ENCODE data around the gene ZC3H8.
"Not testable (repeated sequence)": the region's sequence is repeated elsewhere in the genome, so short reads cannot be mapped to it uniquely, and the experiment has no call there.

ZC3H8 gene

GRCh38 chr2:112220831-112221230 is 34.0 kb downstream of the ZC3H8 start:
- TF ChIP-seq, protein P1, sequence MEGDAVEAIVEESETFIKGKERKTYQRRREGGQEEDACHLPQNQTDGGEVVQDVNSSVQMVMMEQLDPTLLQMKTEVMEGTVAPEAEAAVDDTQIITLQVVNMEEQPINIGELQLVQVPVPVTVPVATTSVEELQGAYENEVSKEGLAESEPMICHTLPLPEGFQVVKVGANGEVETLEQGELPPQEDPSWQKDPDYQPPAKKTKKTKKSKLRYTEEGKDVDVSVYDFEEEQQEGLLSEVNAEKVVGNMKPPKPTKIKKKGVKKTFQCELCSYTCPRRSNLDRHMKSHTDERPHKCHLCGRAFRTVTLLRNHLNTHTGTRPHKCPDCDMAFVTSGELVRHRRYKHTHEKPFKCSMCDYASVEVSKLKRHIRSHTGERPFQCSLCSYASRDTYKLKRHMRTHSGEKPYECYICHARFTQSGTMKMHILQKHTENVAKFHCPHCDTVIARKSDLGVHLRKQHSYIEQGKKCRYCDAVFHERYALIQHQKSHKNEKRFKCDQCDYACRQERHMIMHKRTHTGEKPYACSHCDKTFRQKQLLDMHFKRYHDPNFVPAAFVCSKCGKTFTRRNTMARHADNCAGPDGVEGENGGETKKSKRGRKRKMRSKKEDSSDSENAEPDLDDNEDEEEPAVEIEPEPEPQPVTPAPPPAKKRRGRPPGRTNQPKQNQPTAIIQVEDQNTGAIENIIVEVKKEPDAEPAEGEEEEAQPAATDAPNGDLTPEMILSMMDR (IDR thresholded peaks at IDR 0.05; ENCODE audit: low read depth, low read length, missing control alignments), result no peak
- no peak for DNase-seq (ENCODE audit: extremely low read depth, low read depth)
- H3K4me3 ChIP-seq (replicated peaks; ENCODE audit: low read depth, low read length), result no peak overlapping the region

DNA sequence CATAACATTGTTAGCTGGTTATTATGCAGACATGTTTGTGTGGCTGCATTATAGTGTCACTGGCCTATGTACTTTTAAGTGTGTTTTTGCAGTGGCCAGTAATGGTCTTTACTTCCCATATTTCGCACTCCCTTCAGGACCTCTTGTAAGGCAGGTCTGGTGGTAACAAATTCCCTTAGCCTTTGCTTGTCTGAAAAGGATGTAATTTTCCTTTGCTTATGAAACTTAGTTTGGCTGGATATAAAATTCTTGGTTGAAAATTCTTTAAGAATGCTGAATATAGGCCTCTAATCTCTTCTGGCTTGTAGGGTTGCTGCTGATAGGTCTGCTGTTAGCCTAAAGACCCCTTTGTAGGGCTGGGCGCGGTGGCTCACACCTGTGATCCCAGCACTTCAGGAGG is 34.7 kb downstream of the ZC3H8 start:
- DNase-seq (ENCODE audit: extremely low read depth, low read depth), result no peak
- TF ChIP-seq, protein P1 (IDR thresholded peaks at IDR 0.05; ENCODE audit: low read depth, low read length, missing control alignments), result no peak
- H3K4me3 ChIP-seq (replicated peaks; ENCODE audit: low read depth, low read length), result no peak overlapping the region

DNA sequence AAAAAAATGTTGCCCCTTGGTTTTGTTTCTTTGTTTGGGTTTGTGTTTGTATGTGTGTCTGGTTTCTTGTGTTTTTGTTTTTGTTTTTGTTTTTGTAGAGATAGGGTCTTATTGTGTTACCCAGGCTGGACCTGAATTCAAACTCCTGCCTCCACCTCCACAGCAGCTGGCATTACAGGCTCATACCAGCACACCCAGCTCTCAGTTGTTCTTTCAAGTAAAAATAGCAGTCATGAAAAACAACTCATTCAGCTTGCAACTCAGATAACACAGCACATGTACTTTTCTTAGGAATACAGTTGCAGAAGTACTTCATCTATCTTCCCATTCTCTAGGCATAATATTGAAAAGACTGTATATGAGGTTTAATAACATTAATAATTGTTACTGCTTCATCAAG is 37.0 kb downstream of the ZC3H8 start:
- no peak for DNase-seq (ENCODE audit: extremely low read depth, low read depth)
- H3K4me3 ChIP-seq (replicated peaks; ENCODE audit: low read depth, low read length), result no peak overlapping the region
- TF ChIP-seq, protein P1 (IDR thresholded peaks at IDR 0.05; ENCODE audit: low read depth, low read length, missing control alignments), result no peak

DNA sequence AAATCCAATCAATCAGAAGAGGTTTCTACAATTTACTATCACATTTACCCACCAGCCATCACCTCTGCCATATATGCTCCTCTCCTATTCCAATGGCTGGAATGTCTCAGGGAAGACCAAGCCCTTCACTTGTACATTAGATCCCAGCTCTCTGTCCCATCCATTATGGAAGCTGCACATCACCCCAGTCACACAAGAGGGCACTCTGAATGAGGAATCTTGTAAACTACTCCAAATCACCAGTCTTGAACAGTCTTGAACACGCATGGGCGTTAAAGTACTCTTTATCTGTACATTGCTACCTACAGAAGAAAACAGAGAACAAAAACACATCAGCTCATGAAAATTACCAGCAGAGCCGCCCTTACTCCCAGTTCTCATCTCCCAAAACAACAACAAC is 38.7 kb downstream of the ZC3H8 start:
- no peak overlapping the region for H3K4me3 ChIP-seq (replicated peaks; ENCODE audit: low read depth, low read length)
- TF ChIP-seq, protein P1 (IDR thresholded peaks at IDR 0.05; ENCODE audit: low read depth, low read length, missing control alignments), result peak; percentile 27
- no peak for DNase-seq (ENCODE audit: extremely low read depth, low read depth)

DNA sequence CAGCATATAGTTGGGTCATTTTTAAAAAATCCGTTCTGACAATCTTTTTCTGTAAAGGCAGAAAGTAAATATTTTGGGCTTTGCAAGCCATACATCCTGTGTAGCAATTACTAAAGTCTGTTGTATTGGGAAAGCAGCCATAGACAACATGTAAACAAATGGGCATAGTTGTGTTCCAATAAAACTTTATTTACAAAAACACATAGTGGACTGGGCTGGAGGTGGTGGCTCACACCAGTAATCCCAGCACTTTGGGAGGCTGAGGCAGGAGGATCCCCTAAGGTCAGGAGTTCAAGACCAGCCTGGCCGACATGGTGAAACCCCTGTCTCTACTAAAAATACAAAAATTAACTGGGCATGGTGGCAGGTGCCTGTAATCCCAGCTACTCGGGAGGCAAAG is 46.9 kb downstream of the ZC3H8 start:
- H3K4me3 ChIP-seq (replicated peaks; ENCODE audit: low read depth, low read length); DNase-seq (ENCODE audit: extremely low read depth, low read depth): not testable (repeated sequence)

GRCh38 chr2:112204411-112204810 is 50.4 kb downstream of the ZC3H8 start:
- H3K4me3 ChIP-seq (replicated peaks; ENCODE audit: low read depth, low read length), result no peak overlapping the region
- DNase-seq (ENCODE audit: extremely low read depth, low read depth), result no peak
- TF ChIP-seq, protein P1 (IDR thresholded peaks at IDR 0.05; ENCODE audit: low read depth, low read length, missing control alignments), result no peak

DNA sequence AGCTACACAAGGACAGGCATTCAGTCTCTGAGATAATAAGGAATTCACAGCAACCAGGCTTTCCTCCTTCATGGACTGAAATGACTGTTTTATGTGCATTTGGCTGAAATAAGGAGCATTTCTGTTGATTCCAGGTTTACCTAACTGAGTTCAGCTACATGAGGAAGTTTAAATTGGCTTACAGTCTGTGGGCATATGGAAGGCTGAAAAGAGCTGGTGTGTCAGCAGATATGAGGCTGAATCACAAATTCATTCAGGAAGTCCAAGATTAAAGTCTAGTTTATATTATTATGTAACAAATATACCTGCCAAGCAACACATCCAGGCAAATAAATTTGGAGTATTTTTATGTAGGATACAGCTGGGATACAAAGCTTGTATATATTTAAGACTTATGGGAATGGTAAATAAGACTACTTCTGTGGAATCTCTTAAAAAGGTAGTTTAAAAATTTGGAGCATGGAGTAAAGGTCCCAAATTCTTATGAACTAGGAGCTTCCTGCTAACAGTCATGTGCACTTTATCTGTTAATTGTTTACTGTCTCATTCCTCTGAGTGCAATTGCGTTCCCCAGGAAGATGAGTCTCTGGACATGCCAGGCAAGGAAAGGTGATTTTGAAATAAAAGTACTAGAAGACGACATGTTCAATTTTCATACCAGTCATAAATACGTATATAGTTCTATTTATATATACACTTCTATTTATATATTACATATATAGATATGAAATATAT is 53.0 kb downstream of the ZC3H8 start:
- TF ChIP-seq, protein P1 (IDR thresholded peaks at IDR 0.05; ENCODE audit: low read depth, low read length, missing control alignments), result no peak

More for the DNA sequence above, 53.0 kb downstream of the ZC3H8 start:
- H3K4me3 ChIP-seq (replicated peaks; ENCODE audit: low read depth, low read length), result no peak overlapping the region
- no peak for DNase-seq (ENCODE audit: extremely low read depth, low read depth)

All from HFF-Myc (cell line).